ENCODE results near the gene LRCH4. TPM values are rescaled to one million over a fixed set of nuclear protein-coding genes. Genes with fewer than 3 reads are reported as not detected.
"Not testable (repeated sequence)": the region's sequence is repeated elsewhere in the genome, so short reads cannot be mapped to it uniquely, and the experiment has no call there.

The LRCH4 gene
- polyA plus RNA-seq, 1 donor (not counting 4 experiments of a cell fraction or from before 2014, with no cell fraction given), result 4.9 TPM

DNA sequence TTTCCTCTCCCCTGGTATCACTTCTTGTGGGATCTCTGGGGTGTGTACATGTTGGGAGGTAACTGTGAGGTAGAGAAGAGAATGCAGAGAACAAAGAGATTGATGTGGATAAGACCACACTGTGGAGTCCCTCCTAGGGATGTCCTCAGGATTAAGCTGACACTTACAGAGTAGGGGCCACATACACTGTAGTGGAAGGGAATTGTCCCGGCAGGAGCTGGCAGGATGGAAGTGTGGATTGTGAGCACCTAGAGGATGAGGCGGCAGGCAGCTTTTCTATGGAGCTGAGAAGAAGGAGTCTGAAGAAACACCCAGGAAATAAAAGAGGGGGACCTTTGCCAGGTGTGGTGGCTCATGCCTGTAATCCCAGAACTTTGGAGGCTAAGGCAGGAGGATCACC lies 33.4 kb downstream of the LRCH4 start:
- dilution Hi-C loops (cut with MboI; ENCODE audit: extremely low pct_ligation_motif_present, low sequenced_read_pairs), result no loop called here
- Histone ChIP-seq H3K9ac (ENCODE audit: control insufficient read depth, extremely low read depth, insufficient read depth, low read length) (no peak overlapping the region), H3K4me3 (ENCODE audit: control insufficient read depth in 2 of 3, extremely low read depth in 1 of 3, insufficient read depth in 2 of 3, low read depth in 1 of 3, low read length in 3 of 3) (no peak overlapping the region), H3K27me3 (ENCODE audit: control insufficient read depth, extremely low read depth, insufficient read depth, low read length) (no peaks in the 10 kb centered on the region), H3K9me1 (ENCODE audit: control insufficient read depth, extremely low read depth, insufficient read depth, low read length) (no peaks in the 10 kb centered on the region), H2AFZ (ENCODE audit: control insufficient read depth, low read length) (no peak overlapping the region), H3K36me3 (ENCODE audit: control insufficient read depth in 2 of 2, extremely low read depth in 1 of 2, insufficient read depth in 2 of 2, low read length in 2 of 2) (peaks cover 0 to 8% of the 10 kb centered on the region in 2 experiments), H3K27ac (ENCODE audit: control insufficient read depth, insufficient read depth, low read length) (no peak overlapping the region), H4K20me1 (ENCODE audit: control insufficient read depth, extremely low read depth, insufficient read depth, low read length) (no peaks in the 10 kb centered on the region), H3K4me2 (ENCODE audit: control insufficient read depth, extremely low read depth, insufficient read depth, low read depth, low read length) (no peak overlapping the region), H3K79me2 (ENCODE audit: control insufficient read depth, insufficient read depth, low read length) (no peaks in the 10 kb centered on the region), H3K9me3 (ENCODE audit: control insufficient read depth, low read depth, low read length) (no peaks in the 10 kb centered on the region), H3K4me1 (ENCODE audit: control insufficient read depth, extremely low read depth, insufficient read depth, low read length) (no peaks in the 10 kb centered on the region)
- DNase-seq (ENCODE audit: low read depth, low spot score), result no peak
- TF ChIP-seq, protein P1, sequence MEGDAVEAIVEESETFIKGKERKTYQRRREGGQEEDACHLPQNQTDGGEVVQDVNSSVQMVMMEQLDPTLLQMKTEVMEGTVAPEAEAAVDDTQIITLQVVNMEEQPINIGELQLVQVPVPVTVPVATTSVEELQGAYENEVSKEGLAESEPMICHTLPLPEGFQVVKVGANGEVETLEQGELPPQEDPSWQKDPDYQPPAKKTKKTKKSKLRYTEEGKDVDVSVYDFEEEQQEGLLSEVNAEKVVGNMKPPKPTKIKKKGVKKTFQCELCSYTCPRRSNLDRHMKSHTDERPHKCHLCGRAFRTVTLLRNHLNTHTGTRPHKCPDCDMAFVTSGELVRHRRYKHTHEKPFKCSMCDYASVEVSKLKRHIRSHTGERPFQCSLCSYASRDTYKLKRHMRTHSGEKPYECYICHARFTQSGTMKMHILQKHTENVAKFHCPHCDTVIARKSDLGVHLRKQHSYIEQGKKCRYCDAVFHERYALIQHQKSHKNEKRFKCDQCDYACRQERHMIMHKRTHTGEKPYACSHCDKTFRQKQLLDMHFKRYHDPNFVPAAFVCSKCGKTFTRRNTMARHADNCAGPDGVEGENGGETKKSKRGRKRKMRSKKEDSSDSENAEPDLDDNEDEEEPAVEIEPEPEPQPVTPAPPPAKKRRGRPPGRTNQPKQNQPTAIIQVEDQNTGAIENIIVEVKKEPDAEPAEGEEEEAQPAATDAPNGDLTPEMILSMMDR (optimal IDR thresholded peaks at IDR 0.05 in 1 of 3, IDR thresholded peaks at IDR 0.05 in 1 of 3, conservative IDR thresholded peaks at IDR 0.05 in 1 of 3; ENCODE audit: extremely low read depth in 1 of 3, insufficient read depth in 2 of 3, low read length in 3 of 3), result no peak
- TF ChIP-seq EZH2 (IDR thresholded peaks at IDR 0.05; ENCODE audit: low read length), result no peak
- no peak for FAIRE-seq

DNA sequence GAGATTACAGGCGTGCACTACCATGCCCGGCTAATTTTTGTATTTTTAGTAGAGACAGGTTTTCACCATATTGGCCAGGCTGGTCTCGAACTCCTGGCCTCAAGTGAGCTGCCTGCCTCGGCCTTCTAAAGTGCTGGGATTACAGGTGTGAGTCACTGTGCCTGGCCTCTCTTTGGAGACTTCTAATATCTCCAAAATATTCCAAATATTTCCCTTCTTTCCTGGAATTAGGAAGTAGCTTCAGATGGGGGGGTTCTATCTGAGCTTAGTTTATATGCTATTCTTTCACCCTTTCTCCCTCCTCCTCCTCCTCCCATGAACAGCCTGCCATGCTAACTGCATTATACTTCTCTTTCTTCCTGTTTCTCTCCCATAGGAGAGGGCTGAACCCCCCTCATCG lies 37.5 kb downstream of the LRCH4 start:
- H3K27ac ChIP-seq (ENCODE audit: control insufficient read depth, insufficient read depth, low read length); FAIRE-seq; dilution Hi-C loops (cut with MboI; ENCODE audit: extremely low pct_ligation_motif_present, low sequenced_read_pairs); H3K9me1 ChIP-seq (ENCODE audit: control insufficient read depth, extremely low read depth, insufficient read depth, low read length); H3K4me2 ChIP-seq (ENCODE audit: control insufficient read depth, extremely low read depth, insufficient read depth, low read depth, low read length); H3K27me3 ChIP-seq (ENCODE audit: control insufficient read depth, extremely low read depth, insufficient read depth, low read length); H3K9ac ChIP-seq (ENCODE audit: control insufficient read depth, extremely low read depth, insufficient read depth, low read length); H3K4me3 ChIP-seq (ENCODE audit: control insufficient read depth in 2 of 3, extremely low read depth in 1 of 3, insufficient read depth in 2 of 3, low read depth in 1 of 3, low read length in 3 of 3); H3K9me3 ChIP-seq (ENCODE audit: control insufficient read depth, low read depth, low read length); DNase-seq (ENCODE audit: low read depth, low spot score); H3K79me2 ChIP-seq (ENCODE audit: control insufficient read depth, insufficient read depth, low read length); H2AFZ ChIP-seq (ENCODE audit: control insufficient read depth, low read length); H4K20me1 ChIP-seq (ENCODE audit: control insufficient read depth, extremely low read depth, insufficient read depth, low read length); H3K36me3 ChIP-seq (ENCODE audit: control insufficient read depth in 2 of 2, extremely low read depth in 1 of 2, insufficient read depth in 2 of 2, low read length in 2 of 2): not testable (repeated sequence)
- H3K4me1 ChIP-seq (ENCODE audit: control insufficient read depth, extremely low read depth, insufficient read depth, low read length), result peaks cover 17% of the 10 kb centered on the region

DNA sequence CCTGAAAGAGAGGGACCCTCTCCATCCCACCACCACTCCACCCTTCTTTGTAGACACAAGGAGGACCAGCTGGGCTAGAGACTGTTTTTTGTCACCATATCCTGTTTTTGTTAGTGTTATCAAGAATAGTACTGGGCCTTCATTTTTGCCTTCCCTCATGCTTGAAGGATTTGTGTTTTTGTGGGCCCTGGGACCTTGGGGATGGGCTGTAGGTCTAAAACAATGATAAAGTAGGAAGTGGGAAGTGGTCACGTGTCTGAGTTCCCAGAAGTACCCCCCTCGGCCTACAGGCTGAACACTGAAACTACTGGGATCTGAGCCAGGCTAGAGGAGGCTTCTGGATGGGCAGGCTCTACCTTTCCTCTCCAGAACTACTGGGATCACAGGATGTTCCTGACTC lies 38.1 kb downstream of the LRCH4 start:
- Histone ChIP-seq H3K27ac (ENCODE audit: control insufficient read depth, insufficient read depth, low read length) (no peak overlapping the region), H3K79me2 (ENCODE audit: control insufficient read depth, insufficient read depth, low read length) (no peaks in the 10 kb centered on the region), H3K9me1 (ENCODE audit: control insufficient read depth, extremely low read depth, insufficient read depth, low read length) (no peaks in the 10 kb centered on the region), H3K4me3 (ENCODE audit: control insufficient read depth in 2 of 3, extremely low read depth in 1 of 3, insufficient read depth in 2 of 3, low read depth in 1 of 3, low read length in 3 of 3) (no peak overlapping the region), H4K20me1 (ENCODE audit: control insufficient read depth, extremely low read depth, insufficient read depth, low read length) (no peaks in the 10 kb centered on the region), H3K4me1 (ENCODE audit: control insufficient read depth, extremely low read depth, insufficient read depth, low read length) (peaks cover 17% of the 10 kb centered on the region), H3K4me2 (ENCODE audit: control insufficient read depth, extremely low read depth, insufficient read depth, low read depth, low read length) (no peak overlapping the region), H3K36me3 (ENCODE audit: control insufficient read depth in 2 of 2, extremely low read depth in 1 of 2, insufficient read depth in 2 of 2, low read length in 2 of 2) (peaks cover 0 to 7% of the 10 kb centered on the region in 2 experiments), H3K9me3 (ENCODE audit: control insufficient read depth, low read depth, low read length) (no peaks in the 10 kb centered on the region), H2AFZ (ENCODE audit: control insufficient read depth, low read length) (no peak overlapping the region), H3K27me3 (ENCODE audit: control insufficient read depth, extremely low read depth, insufficient read depth, low read length) (no peaks in the 10 kb centered on the region), H3K9ac (ENCODE audit: control insufficient read depth, extremely low read depth, insufficient read depth, low read length) (no peak overlapping the region)
- DNase-seq (ENCODE audit: low read depth, low spot score), result no peak
- no peak for FAIRE-seq
- TF ChIP-seq EZH2 (IDR thresholded peaks at IDR 0.05; ENCODE audit: low read length), result no peak
- TF ChIP-seq, protein P1 (optimal IDR thresholded peaks at IDR 0.05 in 1 of 3, IDR thresholded peaks at IDR 0.05 in 1 of 3, conservative IDR thresholded peaks at IDR 0.05 in 1 of 3; ENCODE audit: extremely low read depth in 1 of 3, insufficient read depth in 2 of 3, low read length in 3 of 3), result no peak
- dilution Hi-C loops (cut with MboI; ENCODE audit: extremely low pct_ligation_motif_present, low sequenced_read_pairs), result no loop called here

Measured in keratinocyte (primary cell).